ENCODE results near the gene CARD19. TPM values are rescaled to one million over a fixed set of nuclear protein-coding genes. Genes with fewer than 3 reads are reported as not detected.
A peak's percentile ranks its signal among the peaks of the same experiment; 100 is the strongest.

The CARD19 gene
- polyA plus RNA-seq, 1 donor (not counting 4 experiments of a cell fraction or from before 2014, with no cell fraction given) = 36.7 TPM

GRCh38 chr9:93061260-93061751 is 34.7 kb upstream of the CARD19 start:
- no peak overlapping the region for H3K27ac ChIP-seq (ENCODE audit: control insufficient read depth, insufficient read depth, low read length)
- peaks cover 27% of the 10 kb centered on the region for H3K27me3 ChIP-seq (ENCODE audit: control insufficient read depth, extremely low read depth, insufficient read depth, low read length)
- no peaks in the 10 kb centered on the region for H3K9me1 ChIP-seq (ENCODE audit: control insufficient read depth, extremely low read depth, insufficient read depth, low read length)
- no peaks in the 10 kb centered on the region for H4K20me1 ChIP-seq (ENCODE audit: control insufficient read depth, extremely low read depth, insufficient read depth, low read length)
- H3K9ac ChIP-seq (ENCODE audit: control insufficient read depth, extremely low read depth, insufficient read depth, low read length) = no peak overlapping the region
- no peak for DNase-seq (ENCODE audit: low read depth, low spot score)
- FAIRE-seq = no peak
- no peaks in the 10 kb centered on the region for H3K36me3 ChIP-seq (ENCODE audit: control insufficient read depth in 2 of 2, extremely low read depth in 1 of 2, insufficient read depth in 2 of 2, low read length in 2 of 2)
- H3K9me3 ChIP-seq (ENCODE audit: control insufficient read depth, low read depth, low read length) = no peaks in the 10 kb centered on the region
- H3K79me2 ChIP-seq (ENCODE audit: control insufficient read depth, insufficient read depth, low read length) = no peaks in the 10 kb centered on the region
- dilution Hi-C loops (cut with MboI; ENCODE audit: extremely low pct_ligation_motif_present, low sequenced_read_pairs) = no loop called here
- no peak overlapping the region for H3K4me3 ChIP-seq (ENCODE audit: control insufficient read depth in 2 of 3, extremely low read depth in 1 of 3, insufficient read depth in 2 of 3, low read depth in 1 of 3, low read length in 3 of 3)
- no peak for TF ChIP-seq EZH2 (IDR thresholded peaks at IDR 0.05; ENCODE audit: low read length)
- no peak for TF ChIP-seq CTCF (optimal IDR thresholded peaks at IDR 0.05 in 1 of 3, IDR thresholded peaks at IDR 0.05 in 1 of 3, conservative IDR thresholded peaks at IDR 0.05 in 1 of 3; ENCODE audit: extremely low read depth in 1 of 3, insufficient read depth in 2 of 3, low read length in 3 of 3)
- H3K4me1 ChIP-seq (ENCODE audit: control insufficient read depth, extremely low read depth, insufficient read depth, low read length) = no peaks in the 10 kb centered on the region
- H2AFZ ChIP-seq (ENCODE audit: control insufficient read depth, low read length) = no peak overlapping the region
- H3K4me2 ChIP-seq (ENCODE audit: control insufficient read depth, extremely low read depth, insufficient read depth, low read depth, low read length) = no peak overlapping the region

- Histone ChIP-seq H3K9ac (ENCODE audit: control insufficient read depth, extremely low read depth, insufficient read depth, low read length) (no peak overlapping the region), H3K4me2 (ENCODE audit: control insufficient read depth, extremely low read depth, insufficient read depth, low read depth, low read length) (no peak overlapping the region), H3K9me1 (ENCODE audit: control insufficient read depth, extremely low read depth, insufficient read depth, low read length) (no peaks in the 10 kb centered on the region), H3K4me3 (ENCODE audit: control insufficient read depth in 2 of 3, extremely low read depth in 1 of 3, insufficient read depth in 2 of 3, low read depth in 1 of 3, low read length in 3 of 3) (no peak overlapping the region), H3K36me3 (ENCODE audit: control insufficient read depth in 2 of 2, extremely low read depth in 1 of 2, insufficient read depth in 2 of 2, low read length in 2 of 2) (no peaks in the 10 kb centered on the region), H4K20me1 (ENCODE audit: control insufficient read depth, extremely low read depth, insufficient read depth, low read length) (no peaks in the 10 kb centered on the region), H3K4me1 (ENCODE audit: control insufficient read depth, extremely low read depth, insufficient read depth, low read length) (no peaks in the 10 kb centered on the region), H2AFZ (ENCODE audit: control insufficient read depth, low read length) (no peak overlapping the region), H3K27me3 (ENCODE audit: control insufficient read depth, extremely low read depth, insufficient read depth, low read length) (peaks cover 27% of the 10 kb centered on the region), H3K27ac (ENCODE audit: control insufficient read depth, insufficient read depth, low read length) (no peak overlapping the region), H3K9me3 (ENCODE audit: control insufficient read depth, low read depth, low read length) (no peaks in the 10 kb centered on the region), H3K79me2 (ENCODE audit: control insufficient read depth, insufficient read depth, low read length) (no peaks in the 10 kb centered on the region)
- TF ChIP-seq EZH2 (IDR thresholded peaks at IDR 0.05; ENCODE audit: low read length) (no peak), CTCF (optimal IDR thresholded peaks at IDR 0.05 in 1 of 3, IDR thresholded peaks at IDR 0.05 in 1 of 3, conservative IDR thresholded peaks at IDR 0.05 in 1 of 3; ENCODE audit: extremely low read depth in 1 of 3, insufficient read depth in 2 of 3, low read length in 3 of 3) (peak in 1 of 3 experiments; percentile 21)
- dilution Hi-C loops (cut with MboI; ENCODE audit: extremely low pct_ligation_motif_present, low sequenced_read_pairs) = no loop called here
- DNase-seq (ENCODE audit: low read depth, low spot score) (no peak), FAIRE-seq (no peak)
These were observed 33.9 kb upstream of the CARD19 start for GRCh38 chr9:93061791-93062763.
